PC-3 (cell line): ENCODE measurements around the gene PSAPL1. TPM values are rescaled to one million over a fixed set of nuclear protein-coding genes. Genes with fewer than 3 reads are reported as not detected.
A peak's percentile ranks its signal among the peaks of the same experiment; 100 is the strongest.

Experiments
- ATAC-seq: fragments of 200-7000 bp; cut with Tn5 transposase; 2 replicates; pipeline ENCODE4 v1.9.1; 2020; ENCODE audit warnings: mild to moderate bottlenecking, moderate library complexity
- BruUV-seq: library from RNA; stranded (reverse); fragments of 400-500 nt; replicated peaks from 2 replicates; lab custom pipeline; 2021; lab: Mats Ljungman, UMichigan
- CTCF ChIA-PET: fragments of 300-600 bp; sonication (Branson Sonifier 250); formaldehyde crosslinking; loops from one replicate; lab custom pipeline; 2022; ENCODE audit warnings: antibody characterized with exemption; lab: Charles Lee
- POLR2A ChIA-PET: fragments of 300-600 bp; sonication (Branson Sonifier 250); formaldehyde crosslinking; loops from one replicate; lab custom pipeline; 2022; ENCODE audit warnings: antibody characterized with exemption; ENCODE audit not compliant: unreplicated experiment; lab: Charles Lee
- DNase-seq: peaks from one replicate; pipeline ENCODE4 v3.0.0-alpha.2; 2015
- H2AFZ ChIP-seq: fragments of 300-600 bp; sonication (generic); 2 replicates; pipeline ENCODE4 v1.6.0; 2016; ENCODE audit warnings: antibody characterized with exemption, low read length
- H3F3A ChIP-seq: fragments of 300-600 bp; sonication (generic); one replicate; pipeline ENCODE4 v1.6.0; 2017; ENCODE audit warnings: antibody characterized with exemption, low read length, control low read depth, mild to moderate bottlenecking; ENCODE audit not compliant: unreplicated experiment
- H3K27ac ChIP-seq: fragments of 300-600 bp; sonication (generic); 2 replicates; pipeline ENCODE4 v1.5.1; 2016; ENCODE audit warnings: mild to moderate bottlenecking, low read length
- H3K27me3 ChIP-seq: fragments of 300-600 bp; sonication (generic); 2 replicates; pipeline ENCODE4 v1.6.1; 2016; ENCODE audit warnings: low read length, mixed read lengths
- H3K36me3 ChIP-seq: fragments of 300-600 bp; sonication (generic); 2 replicates; pipeline ENCODE4 v1.6.1; 2016; ENCODE audit warnings: low read depth, mixed run types, low read length, mixed read lengths
- H3K4me1 ChIP-seq: fragments of 300-600 bp; sonication (generic); 2 replicates; pipeline ENCODE4 v1.5.1; 2016; ENCODE audit warnings: low read length; ENCODE audit not compliant: insufficient read depth
- H3K4me2 ChIP-seq: fragments of 300-600 bp; sonication (generic); 2 replicates; pipeline ENCODE4 v1.6.0; 2016; ENCODE audit warnings: low read length
- H3K4me3 ChIP-seq: fragments of 300-600 bp; sonication (generic); 2 replicates; pipeline ENCODE4 v1.5.1; 2016; ENCODE audit warnings: mild to moderate bottlenecking, low read length, mixed read lengths
- H3K79me2 ChIP-seq: fragments of 300-600 bp; sonication (generic); 2 replicates; pipeline ENCODE4 v1.6.1; 2017; ENCODE audit warnings: low read length, mixed read lengths
- H3K9ac ChIP-seq: fragments of 300-600 bp; sonication (generic); 2 replicates; pipeline ENCODE4 v1.6.0; 2016; ENCODE audit warnings: mild to moderate bottlenecking, low read length
- H3K9me2 ChIP-seq: fragments of 300-600 bp; sonication (generic); replicated peaks from 2 replicates; pipeline ENCODE4 v1.6.1; 2016; ENCODE audit warnings: mixed run types, low read length, mixed read lengths
- H3K9me3 ChIP-seq: fragments of 300-600 bp; sonication (generic); 2 replicates; pipeline ENCODE4 v1.6.1; 2016; ENCODE audit warnings: low read length, mixed read lengths
- H4K20me1 ChIP-seq: fragments of 300-600 bp; sonication (generic); 2 replicates; pipeline ENCODE4 v1.6.1; 2016; ENCODE audit warnings: low read length, mixed read lengths
- CTCF ChIP-seq: fragments of 300-600 bp; sonication (generic); conservative IDR thresholded peaks from 2 replicates; pipeline ENCODE4 v1.5.1; 2017; ENCODE audit warnings: antibody characterized with exemption, low read depth, mild to moderate bottlenecking, low read length
- EZH2 ChIP-seq: fragments of 300-600 bp; sonication (generic); IDR thresholded peaks from one replicate; pipeline ENCODE4 v1.6.1; 2017; ENCODE audit warnings: antibody characterized with exemption, mild to moderate bottlenecking, low read length; ENCODE audit not compliant: unreplicated experiment
- EZH2phosphoT487 ChIP-seq: fragments of 300-600 bp; sonication (generic); IDR thresholded peaks from 2 replicates; pipeline ENCODE4 v1.6.1; 2018; ENCODE audit warnings: mild to moderate bottlenecking, antibody characterized with exemption, low read length, borderline replicate concordance
- intact Hi-C: fragments of 100-400 bp; cut with micrococcal nuclease; formaldehyde crosslinking; loops from 2 replicates; pipeline ENCODE4 v1.9.0; 2023
- total RNA-seq: library from RNA; depleted of rRNA; stranded (reverse); fragments of >200 nt; gene quantifications from 2 replicates; pipeline ENCODE4 v1.2.3, GENCODE V29; 2014

PSAPL1 gene
- total RNA-seq, 1 experiment from 2014 or later = 0.15 TPM

- Histone ChIP-seq H3K4me2 (peak overlapping the region; percentile 16; the same call in 1 of the 2 replicates), H3K79me2 (no peaks in the 10 kb centered on the region), H3K4me3 (no peak overlapping the region), H3K27me3 (no peaks in the 10 kb centered on the region), H3F3A (no peaks in the 10 kb centered on the region), H4K20me1 (no peaks in the 10 kb centered on the region), H3K4me1 (peaks cover 8% of the 10 kb centered on the region; the same call in 1 of the 2 replicates), H3K9me3 (no peaks in the 10 kb centered on the region), H3K36me3 (no peaks in the 10 kb centered on the region), H3K9ac (no peak overlapping the region), H3K27ac (no peak overlapping the region), H3K9me2 (no peaks in the 10 kb centered on the region), H2AFZ (no peak overlapping the region)
- TF ChIP-seq CTCF = 0 out of 2 replicates have a peak, but pooled peaks have one; percentile 22
- no peak for TF ChIP-seq EZH2phosphoT487
- ATAC-seq (peak; percentile 70), DNase-seq (peak; percentile 12)
- ChIA-PET POLR2A (interaction anchor here (0.7 kb wide), 1 partner anchor 56 kb away, joined by 3 read pairs; no protein-coding TSS in a partner anchor), CTCF (interaction anchor here (0.5 kb wide), 1 partner anchor 203 kb away, joined by 3 read pairs; no protein-coding TSS in a partner anchor)
- no TSS peak for BruUV-seq
- intact Hi-C loops = no loop called here
Measured at GRCh38 chr4:7392438-7393421, 42.0 kb downstream of the PSAPL1 start.

GRCh38 chr4:7391637-7392437 is 42.9 kb downstream of the PSAPL1 start:
- Histone ChIP-seq H3K27me3 (no peaks in the 10 kb centered on the region), H3K9ac (no peak overlapping the region), H3K36me3 (no peaks in the 10 kb centered on the region), H2AFZ (no peak overlapping the region), H3K79me2 (no peaks in the 10 kb centered on the region), H3K9me3 (no peaks in the 10 kb centered on the region), H3K9me2 (no peaks in the 10 kb centered on the region), H3F3A (no peaks in the 10 kb centered on the region), H3K4me3 (no peak overlapping the region), H3K4me2 (no peak overlapping the region), H4K20me1 (no peaks in the 10 kb centered on the region), H3K4me1 (peaks cover 4% of the 10 kb centered on the region; the same call in 1 of the 2 replicates), H3K27ac (no peak overlapping the region)
- ChIA-PET CTCF (no interaction called here), POLR2A (no interaction called here)
- BruUV-seq = no TSS peak
- TF ChIP-seq EZH2 = no peak
- no peak for TF ChIP-seq EZH2phosphoT487
- DNase-seq (no peak), ATAC-seq (no peak)
- intact Hi-C loops = no loop called here

GRCh38 chr4:7390906-7391636 is 43.7 kb downstream of the PSAPL1 start:
- DNase-seq = no peak
- H3K27me3 ChIP-seq = no peaks in the 10 kb centered on the region
- POLR2A ChIA-PET = no interaction called here
- H3K4me2 ChIP-seq = no peak overlapping the region
- no peaks in the 10 kb centered on the region for H3F3A ChIP-seq
- H4K20me1 ChIP-seq = no peaks in the 10 kb centered on the region
- no peak for ATAC-seq
- no peak overlapping the region for H3K4me3 ChIP-seq
- CTCF ChIA-PET = no interaction called here
- BruUV-seq = no TSS peak
- H3K4me1 ChIP-seq = peaks cover 4% of the 10 kb centered on the region; the same call in 1 of the 2 replicates
- H3K9me3 ChIP-seq = no peaks in the 10 kb centered on the region
- H3K9ac ChIP-seq = no peak overlapping the region
- H3K9me2 ChIP-seq = no peaks in the 10 kb centered on the region
- H3K27ac ChIP-seq = no peak overlapping the region
- H2AFZ ChIP-seq = no peak overlapping the region
- no peaks in the 10 kb centered on the region for H3K79me2 ChIP-seq
- no peak for TF ChIP-seq EZH2
- TF ChIP-seq EZH2phosphoT487 = no peak
- TF ChIP-seq CTCF = no peak
- H3K36me3 ChIP-seq = no peaks in the 10 kb centered on the region
- intact Hi-C loops = no loop called here
